NCI-H2029 treated with DMSO at 0.1 percent for 48 hours (cell line): ENCODE results near the gene BACH1.
"Not testable (repeated sequence)": the region's sequence is repeated elsewhere in the genome, so short reads cannot be mapped to it uniquely, and the experiment has no call there.

Experiments used
- DNase-seq: peaks from one replicate; lab custom pipeline; 2025; lab: John Stamatoyannopoulos, UW

The BACH1 gene

DNA sequence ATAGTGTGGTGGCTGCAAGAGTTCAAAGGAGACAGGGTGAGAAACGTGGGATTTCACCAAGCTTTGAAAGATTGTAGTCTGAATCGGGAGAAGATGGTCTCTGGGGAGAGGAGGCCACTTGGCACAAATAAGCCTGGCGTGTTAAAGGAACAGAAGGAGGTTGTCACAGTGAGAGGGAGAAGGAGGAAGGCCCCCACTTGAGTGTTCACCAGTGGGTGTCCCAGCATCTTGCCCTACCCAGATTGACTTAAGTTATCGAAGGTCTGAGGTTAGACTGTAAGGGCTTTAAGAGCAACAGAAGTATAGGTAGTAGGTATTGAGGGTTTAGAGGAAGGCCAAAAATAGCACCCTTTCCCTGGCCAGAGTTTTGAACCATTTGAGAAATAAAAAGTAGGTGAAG lies 48.0 kb downstream of the BACH1 start:
- no peak for DNase-seq

DNA sequence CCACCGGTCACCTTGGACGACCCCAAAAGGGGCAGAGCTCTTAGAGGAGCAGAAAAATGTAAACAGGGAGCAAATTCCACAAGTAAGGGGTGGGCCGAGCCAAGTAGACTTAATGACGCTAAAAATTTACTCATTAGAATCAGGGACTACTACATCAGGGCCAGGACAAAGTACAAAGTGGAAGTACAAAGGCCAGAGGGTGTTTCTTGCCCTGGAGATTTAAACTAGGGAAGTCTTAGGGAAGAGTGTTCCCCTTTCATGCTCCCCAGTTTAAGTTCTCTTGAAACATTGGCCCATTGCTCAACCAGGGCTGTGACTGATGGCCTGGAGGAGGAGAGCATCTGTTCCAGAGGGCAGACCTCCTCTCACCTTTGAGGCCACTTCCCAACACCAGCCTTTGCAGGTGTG lies 48.6 kb downstream of the BACH1 start:
- no peak for DNase-seq

DNA sequence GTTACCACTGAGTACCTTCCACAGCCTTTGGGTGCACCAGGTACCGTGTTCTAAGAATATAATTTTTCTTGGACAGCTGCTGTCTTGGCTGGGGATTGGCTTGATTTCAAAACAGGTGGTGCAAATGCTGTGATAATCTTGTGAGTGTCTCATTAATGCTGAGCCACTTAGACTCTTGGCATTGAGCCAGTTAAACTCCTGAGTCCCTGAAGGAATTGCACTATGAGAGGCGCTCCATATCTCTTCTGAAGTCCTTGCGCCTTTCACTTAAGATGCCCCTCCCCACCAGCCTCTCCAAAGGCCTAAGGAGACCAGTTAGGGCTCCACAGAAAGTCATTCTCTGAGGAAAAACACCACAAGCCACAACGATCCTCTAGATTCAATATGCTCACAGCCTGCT lies 51.0 kb downstream of the BACH1 start:
- DNase-seq, result no peak

DNA sequence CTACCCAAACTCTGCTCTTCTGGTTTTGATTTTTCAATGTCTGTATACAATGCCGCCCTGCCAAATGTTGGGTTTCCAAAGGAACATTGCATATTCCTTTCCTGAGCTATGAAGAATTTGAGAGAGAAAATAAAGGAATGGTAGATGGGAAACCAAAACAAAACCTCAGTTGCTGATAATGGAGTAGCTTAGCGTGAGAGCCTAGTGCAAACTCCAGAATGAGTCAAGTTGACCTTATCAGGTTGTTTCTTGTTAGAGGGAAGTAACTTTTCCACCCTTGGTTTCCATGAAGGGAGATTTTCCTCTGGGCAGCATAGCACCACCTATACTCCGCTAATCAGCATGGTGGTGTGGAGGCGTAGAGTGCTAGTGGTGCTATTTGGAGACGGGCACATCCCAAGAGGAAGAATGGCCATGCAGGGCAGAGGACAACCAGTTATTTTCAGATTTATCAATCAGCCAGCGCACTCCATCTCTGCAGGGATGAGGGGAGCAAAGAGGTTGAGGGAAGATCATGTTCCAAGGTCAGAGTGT lies 51.6 kb downstream of the BACH1 start:
- no peak for DNase-seq

DNA sequence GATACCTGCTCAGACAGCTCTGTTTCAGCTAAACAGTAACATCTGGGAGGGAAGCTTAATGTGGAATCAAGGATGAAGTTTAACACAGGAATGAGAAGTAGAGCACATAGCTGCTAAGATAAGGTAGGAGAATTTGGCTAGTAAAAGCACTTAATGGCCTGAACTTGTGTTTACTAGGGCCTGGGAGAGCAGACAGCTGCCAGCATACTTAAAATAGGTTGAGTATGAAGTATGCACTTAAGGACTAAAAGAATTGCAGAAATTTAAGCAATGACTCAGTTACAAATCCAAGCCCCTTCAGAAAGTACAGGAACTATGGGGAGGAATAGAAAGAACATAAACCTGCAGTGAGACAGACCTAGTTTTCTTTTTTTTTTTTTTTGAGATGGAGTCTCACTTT lies 53.0 kb downstream of the BACH1 start:
- no peak for DNase-seq

DNA sequence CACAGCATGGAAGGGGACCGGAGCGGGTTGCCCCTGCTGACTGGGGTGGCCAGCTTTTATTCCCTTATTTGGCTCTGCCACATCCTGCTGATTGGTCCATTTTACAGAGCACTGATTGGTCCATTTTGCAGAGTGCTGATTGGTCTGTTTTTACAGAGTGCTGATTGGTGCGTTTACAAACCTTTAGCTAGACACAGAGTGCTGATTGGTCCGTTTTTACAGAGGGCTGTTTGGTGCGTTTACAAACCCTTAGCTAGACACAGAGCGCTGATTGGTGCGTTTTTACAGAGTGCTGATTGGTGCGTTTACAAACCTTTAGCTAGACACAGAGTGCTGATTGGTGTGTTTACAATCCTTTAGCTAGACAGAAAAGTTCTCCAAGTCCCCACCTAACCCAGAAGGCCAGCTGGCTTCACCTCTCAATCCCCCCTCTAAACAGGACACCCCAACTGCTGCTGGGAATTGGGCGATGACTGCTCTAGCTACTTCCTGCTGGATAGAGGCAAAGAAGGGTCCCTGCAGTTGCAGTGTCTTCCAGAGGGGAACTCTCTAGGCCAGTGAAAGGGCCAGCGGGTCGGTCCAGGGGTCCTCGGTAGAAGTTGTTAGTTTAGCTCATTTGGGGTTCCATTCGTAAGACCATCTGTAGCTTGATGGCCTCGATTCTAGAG lies 56.5 kb downstream of the BACH1 start:
- not testable (repeated sequence) for DNase-seq

DNA sequence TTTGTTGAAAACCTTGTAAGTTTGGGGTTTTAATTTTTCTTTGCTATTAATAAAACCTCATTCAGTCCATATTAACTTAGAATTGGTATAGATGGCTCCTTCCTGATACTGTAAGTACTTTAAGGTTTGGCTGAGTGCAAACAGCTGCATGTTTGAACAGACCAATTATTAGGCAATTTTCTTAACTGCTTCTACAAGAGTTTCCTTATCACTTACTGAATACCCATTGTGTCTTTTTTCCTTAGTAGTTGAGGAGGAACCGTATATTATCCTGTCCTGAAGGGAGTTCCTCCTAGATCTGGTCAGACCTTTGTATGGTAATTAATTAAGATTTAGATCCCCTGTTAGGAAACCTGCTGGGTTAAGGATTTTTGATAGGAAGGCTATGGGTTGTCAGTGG lies 57.6 kb downstream of the BACH1 start:
- DNase-seq, result not testable (repeated sequence)

DNA sequence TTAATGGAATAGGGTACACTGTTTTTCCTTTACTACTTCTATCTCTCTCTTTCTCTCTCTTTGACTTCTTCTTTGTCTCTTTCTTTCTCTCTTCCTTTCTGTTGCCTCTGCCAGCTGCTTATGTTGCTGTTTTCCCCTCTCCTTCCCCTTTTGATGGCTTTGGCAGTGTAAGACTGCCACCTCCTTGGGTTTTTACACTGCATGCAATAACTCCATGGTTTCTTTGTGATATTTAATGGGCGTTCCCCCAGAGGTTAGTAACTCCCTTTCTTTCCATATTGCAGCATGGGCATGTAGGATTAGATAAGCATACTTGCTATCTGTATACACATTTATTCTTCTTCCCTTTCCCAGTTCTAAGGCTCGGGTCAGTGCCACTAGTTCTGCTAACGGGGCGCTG lies 58.1 kb downstream of the BACH1 start:
- not testable (repeated sequence) for DNase-seq

DNA sequence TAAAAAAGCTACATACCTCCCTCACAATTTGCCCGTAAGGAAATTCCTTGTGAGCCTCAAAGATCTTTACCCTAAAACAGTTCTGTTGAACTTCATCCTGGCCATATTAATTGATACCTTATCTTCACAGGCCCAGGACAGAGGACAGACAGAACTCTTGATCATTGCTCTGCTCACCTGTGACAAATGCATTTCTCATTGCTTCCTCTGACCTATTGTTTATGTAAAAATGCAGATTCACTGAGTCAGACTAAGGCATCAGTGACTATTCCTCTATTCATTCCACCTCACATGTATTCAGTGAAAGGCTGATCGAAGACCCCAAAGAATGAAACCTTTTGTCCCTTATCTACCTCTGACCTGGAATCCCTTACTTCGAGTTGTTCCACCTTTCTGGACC lies 61.0 kb downstream of the BACH1 start:
- DNase-seq, result no peak

DNA sequence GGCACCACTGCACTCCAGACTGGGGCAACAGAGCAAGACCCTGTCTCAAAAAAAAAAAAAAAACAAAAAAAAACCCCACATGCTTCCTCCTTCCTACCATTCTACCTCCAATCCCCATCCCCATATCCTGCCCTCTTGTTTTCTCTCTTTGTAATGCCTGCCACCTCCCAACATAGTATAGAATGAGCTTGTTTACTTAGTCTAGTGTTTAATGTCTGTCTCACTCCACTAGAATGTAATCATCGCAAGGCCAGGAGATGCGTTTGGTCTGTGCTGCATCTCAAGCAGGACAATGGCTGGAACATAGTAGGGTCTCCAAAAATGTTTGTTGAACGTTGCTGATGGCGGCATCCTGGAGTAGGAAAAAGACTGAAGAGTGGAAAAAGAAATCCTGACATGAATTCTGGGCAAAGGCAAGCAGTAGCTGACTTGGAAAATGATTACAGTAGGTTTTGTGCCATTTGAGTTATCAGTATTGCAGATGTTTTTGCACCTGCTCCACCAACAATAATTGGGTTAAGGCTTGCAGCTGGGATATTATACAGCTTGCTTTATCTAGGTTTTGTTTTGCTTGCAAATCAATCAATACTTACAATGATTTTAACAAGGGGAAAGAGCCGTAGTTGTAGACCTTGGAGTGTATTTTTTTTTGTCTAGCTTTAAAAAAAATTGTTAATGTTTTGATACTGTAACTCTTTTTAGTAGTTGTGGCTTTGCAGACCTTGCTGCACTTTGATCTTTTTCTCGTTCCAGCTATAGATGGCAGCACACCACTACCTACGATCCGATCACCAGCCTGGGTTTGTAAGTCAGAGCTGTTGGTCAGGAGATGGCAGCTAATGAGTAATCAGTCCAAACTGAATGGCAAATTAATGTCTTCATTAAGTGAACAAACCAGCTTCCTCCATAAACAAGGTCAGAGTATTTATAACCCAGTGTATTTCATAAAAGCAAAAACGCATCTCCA lies 62.4 kb downstream of the BACH1 start:
- DNase-seq, result no peak

DNA sequence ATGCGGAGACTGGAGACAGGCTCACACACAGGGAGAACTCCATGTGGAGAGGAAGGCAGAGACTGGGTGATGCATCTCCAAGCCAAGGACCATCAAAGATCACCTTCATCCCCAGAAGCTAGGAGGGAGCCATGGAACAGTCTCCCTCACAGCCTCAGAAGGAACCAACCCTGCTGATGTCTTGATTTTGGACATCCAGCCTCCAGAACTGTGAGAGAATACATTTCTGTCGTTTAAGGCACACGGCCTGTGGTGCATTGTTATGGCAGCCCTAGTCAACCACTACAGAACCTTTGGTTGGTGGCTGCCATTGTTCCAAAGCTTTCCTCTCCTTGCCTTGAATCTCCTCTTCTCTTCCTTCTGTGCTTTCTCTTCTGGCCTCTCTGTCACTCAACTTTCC lies 64.0 kb downstream of the BACH1 start:
- no peak for DNase-seq

DNA sequence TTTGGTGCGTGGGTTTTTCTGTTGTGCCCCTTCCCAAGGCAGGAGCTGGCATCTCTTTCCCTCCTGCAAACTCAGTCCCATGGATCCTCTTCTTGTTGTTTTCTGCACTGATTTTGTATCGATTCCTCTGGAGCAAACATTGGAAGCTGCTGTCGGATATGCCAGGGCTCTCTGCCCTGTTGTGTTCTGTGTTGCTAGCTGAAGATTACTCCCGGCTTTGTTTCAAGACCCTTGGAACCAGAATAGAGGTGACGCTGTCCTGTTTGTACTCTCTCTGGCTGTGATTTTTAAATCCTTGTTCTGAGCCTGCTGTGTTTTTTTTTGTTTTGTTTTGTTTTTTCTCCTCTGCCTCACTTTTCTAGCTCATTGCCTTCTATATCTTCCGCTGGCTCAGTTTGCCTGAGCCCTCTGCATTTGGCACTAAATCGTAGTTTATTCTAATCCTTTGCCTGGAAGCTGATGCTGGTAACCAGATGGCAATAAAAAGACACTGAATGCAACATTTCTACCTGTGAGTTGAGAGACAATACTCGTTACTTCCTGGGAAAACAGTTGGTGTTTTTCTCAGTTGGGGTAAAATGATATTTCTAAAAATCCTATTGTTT lies 67.0 kb downstream of the BACH1 start:
- no peak for DNase-seq

DNA sequence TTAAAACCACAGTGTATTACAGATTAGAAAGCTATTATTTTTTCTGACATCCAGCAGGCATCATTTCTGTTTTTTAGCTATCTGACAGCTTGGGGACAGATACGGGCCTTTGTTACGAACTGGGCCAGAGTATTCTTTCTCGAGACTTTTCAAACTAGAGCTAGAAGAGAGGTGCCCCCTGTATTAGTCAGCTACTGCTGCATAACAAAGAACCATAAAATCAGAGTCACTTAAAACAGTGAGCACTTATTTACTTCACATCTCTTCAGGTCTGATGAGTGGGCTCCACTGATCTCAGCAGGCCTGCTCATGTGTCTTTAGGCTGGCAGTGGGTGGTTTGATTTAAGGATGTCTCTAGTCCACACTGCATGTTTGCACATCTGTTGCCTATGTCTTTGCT lies 67.8 kb downstream of the BACH1 start:
- no peak for DNase-seq

DNA sequence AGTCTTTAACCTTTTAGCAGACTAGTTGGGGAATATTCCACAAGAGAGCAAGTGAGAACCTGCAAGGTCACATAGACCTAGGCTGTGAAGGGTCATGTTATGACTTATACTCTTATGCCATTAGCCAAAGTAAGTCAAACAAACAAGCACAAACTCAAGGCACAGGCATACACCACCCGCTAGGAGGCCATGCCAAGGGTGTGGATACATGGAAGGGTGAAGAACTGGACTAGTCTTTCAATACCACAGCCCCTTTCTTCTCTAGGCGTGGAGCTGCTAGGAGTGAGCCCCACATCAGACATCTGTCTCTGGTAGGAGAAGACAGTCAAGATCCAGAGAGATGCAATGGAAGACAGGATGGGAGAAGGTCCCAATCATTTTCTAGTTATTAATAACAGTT lies 68.6 kb downstream of the BACH1 start:
- DNase-seq, result no peak

DNA sequence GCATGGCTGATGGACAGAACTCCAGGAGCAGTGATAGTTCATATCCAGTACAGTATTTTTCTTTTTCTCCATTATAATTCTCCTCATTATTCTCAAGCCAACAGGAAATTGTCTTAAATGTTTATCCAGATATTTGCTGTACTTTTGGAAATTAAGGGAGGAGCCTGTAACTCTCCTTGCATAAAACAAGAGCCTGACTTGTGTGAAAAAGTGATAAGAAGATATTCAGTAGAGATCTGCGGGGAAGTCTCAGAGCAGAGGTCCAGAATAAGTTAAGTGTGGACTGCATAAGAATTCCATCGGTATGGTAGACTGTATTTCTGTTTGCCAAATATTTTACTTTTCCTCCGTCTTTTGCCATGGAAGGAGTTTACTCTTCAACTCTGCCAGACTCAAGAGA lies 70.2 kb downstream of the BACH1 start:
- no peak for DNase-seq

DNA sequence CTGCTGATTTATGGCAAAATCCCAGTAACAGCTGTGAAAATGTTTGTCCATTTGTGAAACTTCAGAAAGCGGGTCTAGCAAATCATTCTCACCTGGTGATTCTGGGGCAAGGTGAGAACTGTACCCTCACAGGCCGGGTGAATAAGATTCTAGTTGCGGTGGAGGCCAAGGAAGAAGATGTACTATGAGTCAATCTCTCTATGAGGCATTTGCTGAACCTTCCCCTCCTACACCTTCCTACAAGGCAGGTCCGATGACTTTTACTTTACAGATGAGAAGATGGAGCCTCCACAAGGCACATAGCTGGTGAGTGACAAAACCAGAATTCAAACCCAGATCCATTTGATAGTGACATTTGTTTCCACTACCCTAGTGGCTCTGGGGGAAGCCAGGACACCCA lies 72.7 kb downstream of the BACH1 start:
- no peak for DNase-seq

DNA sequence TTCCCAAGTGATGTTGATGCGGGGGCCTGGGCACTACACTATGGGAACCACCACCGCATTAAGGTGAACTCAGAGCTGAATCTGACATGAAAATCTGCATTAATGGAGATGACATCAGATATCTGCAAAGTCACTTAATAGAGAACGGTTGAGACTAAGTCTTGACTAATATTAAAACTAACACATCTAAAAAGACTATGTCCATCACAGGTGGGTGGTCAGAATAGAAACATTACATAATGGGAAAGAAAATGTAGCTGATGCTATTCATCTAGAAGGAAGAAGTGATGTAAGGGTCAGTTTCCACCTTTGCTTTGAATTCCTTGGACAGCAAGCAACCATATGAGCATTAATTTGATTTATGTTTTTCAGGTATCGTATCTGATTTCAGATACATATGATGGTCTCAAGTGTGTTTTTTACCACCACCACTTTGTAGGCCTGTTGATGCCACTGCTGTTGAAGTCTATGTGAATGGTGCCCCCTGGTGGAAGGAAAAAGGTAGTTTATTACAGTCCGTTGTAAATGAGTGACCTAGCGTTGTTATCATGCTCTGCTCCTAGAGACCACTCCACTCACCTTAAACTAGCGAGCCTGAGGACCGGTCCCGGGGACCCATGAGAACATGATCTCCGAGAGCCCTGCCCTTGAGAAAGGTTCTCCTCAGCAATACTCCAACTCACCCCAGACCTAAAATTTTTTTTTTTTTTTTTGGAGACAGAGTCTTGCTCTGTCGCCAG lies 73.5 kb downstream of the BACH1 start:
- DNase-seq, result peak; percentile 96

DNA sequence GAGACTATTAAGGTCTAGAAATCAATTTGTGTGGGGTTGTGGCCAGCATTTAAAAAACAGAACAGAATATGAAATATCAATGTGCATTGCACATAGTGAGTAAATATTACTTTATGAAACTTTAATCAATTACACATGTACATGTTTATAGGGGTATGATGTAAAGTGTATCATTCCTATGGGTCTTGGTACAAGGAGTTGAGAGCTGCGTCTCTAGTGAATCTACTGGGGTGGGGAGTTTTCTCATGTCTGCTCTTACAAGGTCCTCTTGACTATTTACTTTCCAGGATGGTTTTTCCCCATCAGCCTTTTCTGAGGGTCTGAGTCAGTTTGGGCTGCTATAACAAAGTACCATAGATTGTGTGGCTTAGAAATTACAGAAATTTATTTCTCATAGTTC lies 75.8 kb downstream of the BACH1 start:
- no peak for DNase-seq

DNA sequence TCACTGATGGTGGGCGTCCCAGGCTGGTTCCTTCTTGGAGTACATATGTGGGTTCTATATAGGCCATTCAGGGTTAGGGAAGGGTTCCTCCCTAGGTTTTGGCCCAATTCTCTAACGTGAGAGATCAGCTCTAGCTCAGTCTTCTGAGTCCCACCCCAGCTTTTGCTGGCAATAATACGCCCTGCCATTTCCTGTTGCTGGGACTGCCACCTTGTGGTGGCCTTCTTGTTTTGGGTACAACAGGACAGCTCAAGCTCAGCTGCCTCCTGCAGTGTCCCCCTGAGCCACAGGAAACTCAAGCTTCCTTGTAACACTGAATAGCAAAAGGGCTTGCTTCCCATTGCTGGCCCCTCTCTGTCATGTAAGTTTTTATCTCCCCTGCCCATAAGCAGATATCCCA lies 77.8 kb downstream of the BACH1 start:
- no peak for DNase-seq

DNA sequence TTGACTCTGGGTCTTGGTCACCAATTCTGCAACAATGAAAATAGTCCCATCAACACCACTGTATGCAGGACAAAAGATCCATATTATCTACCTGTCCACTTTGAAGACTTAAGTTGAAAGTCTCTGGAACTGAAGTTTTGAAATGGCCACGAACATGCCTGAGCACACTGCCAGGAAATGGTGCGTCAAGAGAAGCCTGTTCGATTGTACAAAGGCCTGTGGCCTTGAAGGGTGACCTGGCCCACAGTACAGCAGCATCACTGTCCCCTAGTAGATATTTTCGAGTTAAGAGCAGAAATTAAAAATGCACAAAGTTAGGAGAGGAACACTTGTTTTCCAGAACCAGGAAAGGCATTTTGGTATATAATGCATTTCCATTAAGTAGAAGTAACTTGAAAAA lies 78.5 kb downstream of the BACH1 start:
- DNase-seq, result no peak

DNA sequence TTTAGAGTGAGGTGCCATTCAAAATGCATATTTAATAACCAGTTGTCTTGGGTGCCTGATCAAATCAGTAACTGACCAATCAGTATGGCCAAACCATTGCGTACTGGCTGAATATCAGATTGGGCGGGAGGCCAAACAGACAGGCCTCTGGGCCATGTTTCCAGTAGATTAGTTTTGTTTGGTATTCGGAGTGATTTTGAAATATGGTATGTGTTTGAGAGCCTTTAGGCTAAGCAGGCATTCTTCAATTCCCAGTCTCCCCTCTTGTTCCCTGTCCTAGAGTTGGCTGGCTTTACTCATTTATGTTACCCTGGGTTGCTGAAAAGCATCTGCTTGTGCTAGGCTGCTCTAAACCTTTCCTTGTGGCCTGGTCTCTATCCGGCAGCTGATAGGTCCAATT lies 80.1 kb downstream of the BACH1 start:
- DNase-seq, result no peak

DNA sequence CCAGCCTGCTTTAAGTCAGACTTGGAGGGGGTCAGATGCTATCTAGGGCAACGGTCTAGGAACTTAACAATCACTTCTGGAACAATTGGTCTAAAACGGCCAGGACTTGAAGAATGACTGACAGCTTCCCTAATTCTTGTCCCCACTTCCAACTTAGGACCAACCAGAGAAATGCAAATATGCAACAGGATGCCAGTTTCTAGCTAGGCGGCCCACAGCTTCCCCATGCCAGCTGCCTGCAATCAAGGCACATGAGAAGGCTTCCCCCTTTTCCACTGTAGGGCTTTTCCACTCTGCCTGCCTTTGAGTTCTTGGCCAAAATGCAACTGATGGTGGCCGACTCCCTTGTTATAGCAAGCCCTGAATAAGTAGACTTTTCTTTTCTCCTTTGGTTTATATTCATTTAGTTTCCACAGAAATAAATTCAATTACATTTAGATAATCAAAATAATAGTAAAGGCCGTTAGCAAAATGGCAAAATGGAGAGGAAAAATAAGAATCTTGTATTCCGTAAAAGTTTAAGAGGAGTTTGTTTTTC lies 80.9 kb downstream of the BACH1 start:
- no peak for DNase-seq
